ENCODE data around the gene PSG6.

DNA sequence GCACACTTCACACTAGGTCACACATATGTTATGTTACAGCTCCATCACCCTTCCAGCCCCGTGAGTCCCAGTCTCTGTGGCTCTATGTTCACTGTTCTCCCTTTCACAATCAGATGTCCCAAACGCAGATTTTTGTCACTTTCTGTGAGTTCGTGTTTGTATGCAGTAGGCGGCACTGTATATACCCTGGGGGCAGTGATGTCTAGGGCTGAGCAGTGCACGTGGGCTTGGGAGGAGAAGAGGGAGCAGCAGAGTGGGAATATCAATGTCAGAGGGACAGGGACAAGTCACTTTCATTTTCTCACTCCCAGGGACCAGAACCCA lies 60.2 kb downstream of the PSG6 start:
- TF ChIP-seq POLR2A (IDR thresholded peaks at IDR 0.05): no peak
- TF ChIP-seq, protein P1, sequence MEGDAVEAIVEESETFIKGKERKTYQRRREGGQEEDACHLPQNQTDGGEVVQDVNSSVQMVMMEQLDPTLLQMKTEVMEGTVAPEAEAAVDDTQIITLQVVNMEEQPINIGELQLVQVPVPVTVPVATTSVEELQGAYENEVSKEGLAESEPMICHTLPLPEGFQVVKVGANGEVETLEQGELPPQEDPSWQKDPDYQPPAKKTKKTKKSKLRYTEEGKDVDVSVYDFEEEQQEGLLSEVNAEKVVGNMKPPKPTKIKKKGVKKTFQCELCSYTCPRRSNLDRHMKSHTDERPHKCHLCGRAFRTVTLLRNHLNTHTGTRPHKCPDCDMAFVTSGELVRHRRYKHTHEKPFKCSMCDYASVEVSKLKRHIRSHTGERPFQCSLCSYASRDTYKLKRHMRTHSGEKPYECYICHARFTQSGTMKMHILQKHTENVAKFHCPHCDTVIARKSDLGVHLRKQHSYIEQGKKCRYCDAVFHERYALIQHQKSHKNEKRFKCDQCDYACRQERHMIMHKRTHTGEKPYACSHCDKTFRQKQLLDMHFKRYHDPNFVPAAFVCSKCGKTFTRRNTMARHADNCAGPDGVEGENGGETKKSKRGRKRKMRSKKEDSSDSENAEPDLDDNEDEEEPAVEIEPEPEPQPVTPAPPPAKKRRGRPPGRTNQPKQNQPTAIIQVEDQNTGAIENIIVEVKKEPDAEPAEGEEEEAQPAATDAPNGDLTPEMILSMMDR (IDR thresholded peaks at IDR 0.05): no peak

All from prostate gland (tissue), 2 donors.